Mammary microvascular endothelial cell (primary cell): ENCODE measurements around the gene OR5AK2. TPM values are rescaled to one million over a fixed set of nuclear protein-coding genes. Genes with fewer than 3 reads are reported as not detected.

ENCODE experiments used
- total RNA-seq: library from RNA; depleted of rRNA; stranded (reverse); fragments of >200 nt; gene quantifications from 2 replicates; pipeline ENCODE4 v1.2.3, GENCODE V29; 2015

OR5AK2 gene, protein sequence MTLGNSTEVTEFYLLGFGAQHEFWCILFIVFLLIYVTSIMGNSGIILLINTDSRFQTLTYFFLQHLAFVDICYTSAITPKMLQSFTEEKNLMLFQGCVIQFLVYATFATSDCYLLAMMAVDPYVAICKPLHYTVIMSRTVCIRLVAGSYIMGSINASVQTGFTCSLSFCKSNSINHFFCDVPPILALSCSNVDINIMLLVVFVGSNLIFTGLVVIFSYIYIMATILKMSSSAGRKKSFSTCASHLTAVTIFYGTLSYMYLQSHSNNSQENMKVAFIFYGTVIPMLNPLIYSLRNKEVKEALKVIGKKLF
- not detected in 2 replicates for total RNA-seq

DNA sequence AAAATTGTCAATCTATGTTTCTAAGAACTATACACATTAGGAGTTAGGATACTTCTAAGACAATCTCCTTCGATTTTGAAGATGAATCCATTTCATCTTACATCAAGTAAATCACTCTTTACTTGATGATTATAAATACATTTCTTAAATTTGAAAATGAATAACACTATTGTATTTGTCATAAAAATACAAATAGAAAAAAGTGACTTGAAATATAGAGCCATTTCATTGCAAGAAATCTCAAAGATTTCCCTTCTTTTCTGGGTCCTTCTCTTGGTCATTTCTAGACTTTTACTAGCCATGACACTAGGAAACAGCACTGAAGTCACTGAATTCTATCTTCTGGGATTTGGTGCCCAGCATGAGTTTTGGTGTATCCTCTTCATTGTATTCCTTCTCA lies at the start of gene OR5AK2:
Gene OR5AK2, plus strand, starts transcription at position 301 of the 400 bp plus-strand sequence. Its CDS starts 0 bp downstream, at position 301.

Other genes with a start within 250 kb of the OR5AK2 start
- not detected in 2 replicates for gene OR9G4, start 240.2 kb upstream of the OR5AK2 start, total RNA-seq
- under 0.01 and 0.07 TPM in 2 replicates for gene LRRC55, start 193.0 kb downstream of the OR5AK2 start, total RNA-seq
- gene APLNR, start 248.3 kb downstream of the OR5AK2 start, total RNA-seq, result 0.27 TPM in 1 of 2 replicates, not detected in the other